Measurements from ENCODE around the gene LRP5.
"Not testable (repeated sequence)": the region's sequence is repeated elsewhere in the genome, so short reads cannot be mapped to it uniquely, and the experiment has no call there.

The LRP5 gene

GRCh38 chr11:68329536-68329935, 17.1 kb downstream of the LRP5 start:
- DNase-seq (ENCODE audit: low read depth in 2 of 2): no peak

- DNase-seq (ENCODE audit: low read depth in 2 of 2): no peak
These were observed 17.7 kb downstream of the LRP5 start for GRCh38 chr11:68329978-68330699.

DNA sequence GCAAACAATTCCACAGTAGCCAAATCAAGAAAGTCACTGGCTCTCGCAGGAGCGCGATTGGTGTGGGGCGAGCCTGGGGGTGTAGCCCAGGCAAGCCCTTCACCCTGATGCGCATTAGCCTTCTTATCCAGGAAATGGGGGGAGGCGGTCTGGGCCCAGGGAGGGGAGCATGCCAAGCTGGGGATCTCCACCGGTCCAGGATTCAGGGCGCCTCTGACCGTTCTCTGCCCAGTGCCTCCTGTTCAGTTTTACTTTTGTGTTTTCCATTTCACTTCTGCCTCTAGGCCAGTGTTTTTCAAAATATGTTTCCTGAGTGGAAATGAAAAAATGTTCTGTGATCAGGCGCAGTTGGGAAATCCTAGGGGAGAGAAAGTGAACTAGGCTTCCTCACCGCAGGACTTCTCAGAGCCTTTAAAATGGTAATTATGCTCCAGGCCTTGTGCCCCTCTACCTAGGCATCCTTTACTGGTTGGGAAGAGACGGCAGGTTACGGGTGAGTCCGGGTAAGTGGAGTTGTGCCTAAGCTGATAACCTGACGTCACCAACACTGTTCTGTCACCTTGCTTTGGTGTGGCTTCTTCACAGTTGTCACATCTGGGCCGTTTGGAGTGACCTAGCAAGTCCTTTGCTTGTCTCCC, 18.4 kb downstream of the LRP5 start:
- DNase-seq (ENCODE audit: low read depth in 2 of 2): no peak

DNA sequence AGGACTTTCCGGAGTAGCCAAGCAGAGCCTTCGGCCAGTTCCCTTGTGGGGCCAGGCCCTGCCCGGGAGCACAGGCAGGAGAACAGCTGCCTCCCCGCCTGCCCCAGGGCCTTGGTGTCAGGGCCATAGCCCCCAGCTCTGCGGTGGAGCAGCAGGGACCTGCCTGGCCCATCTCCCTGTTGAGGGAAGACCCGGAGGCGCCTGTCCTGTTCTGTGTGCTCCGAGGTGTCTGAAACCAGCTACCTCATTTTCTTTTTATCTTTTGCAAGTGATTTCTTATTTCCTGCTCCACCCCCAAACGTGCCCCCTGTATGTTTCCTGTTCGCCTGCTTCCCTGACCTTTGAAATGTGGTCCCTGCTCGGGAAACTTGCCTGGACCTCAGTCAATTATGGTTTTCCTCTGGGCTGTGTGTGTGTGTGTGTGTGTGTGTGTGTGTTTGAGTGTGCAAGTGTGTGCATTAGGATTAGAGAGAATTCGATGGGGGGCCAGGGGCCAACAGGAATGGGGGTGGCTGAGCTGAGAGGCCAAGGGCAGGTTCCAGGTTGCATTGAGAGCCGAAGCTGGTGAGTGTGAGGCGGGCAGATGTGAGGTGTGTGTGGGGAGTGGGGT, 19.1 kb downstream of the LRP5 start:
- DNase-seq (ENCODE audit: low read depth in 2 of 2): no peak

- no peak for DNase-seq (ENCODE audit: low read depth in 2 of 2)
These were observed 19.8 kb downstream of the LRP5 start for GRCh38 chr11:68332186-68332585.

GRCh38 chr11:68333173-68333572, 20.8 kb downstream of the LRP5 start:
- no peak for DNase-seq (ENCODE audit: low read depth in 2 of 2)

DNA sequence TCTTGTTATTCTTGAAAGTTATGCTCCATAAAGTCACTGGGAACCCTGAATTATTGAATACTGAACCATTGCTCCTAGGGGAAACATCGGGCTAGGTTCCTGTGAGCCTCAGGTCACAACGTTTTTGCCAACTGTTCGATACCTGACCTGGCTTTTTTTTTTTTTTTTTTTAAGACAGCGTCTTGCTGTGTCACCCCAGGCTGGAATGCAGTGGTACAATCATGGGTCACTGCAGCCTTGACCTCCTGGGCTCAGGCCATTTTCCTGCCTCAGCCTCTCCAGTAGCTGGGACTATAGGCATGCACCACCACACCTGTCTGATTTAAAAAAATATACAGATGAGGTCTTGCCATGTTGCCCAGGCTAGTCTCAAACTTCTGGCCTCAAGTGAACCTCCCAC, 22.5 kb downstream of the LRP5 start:
- DNase-seq (ENCODE audit: low read depth in 2 of 2): no peak

DNA sequence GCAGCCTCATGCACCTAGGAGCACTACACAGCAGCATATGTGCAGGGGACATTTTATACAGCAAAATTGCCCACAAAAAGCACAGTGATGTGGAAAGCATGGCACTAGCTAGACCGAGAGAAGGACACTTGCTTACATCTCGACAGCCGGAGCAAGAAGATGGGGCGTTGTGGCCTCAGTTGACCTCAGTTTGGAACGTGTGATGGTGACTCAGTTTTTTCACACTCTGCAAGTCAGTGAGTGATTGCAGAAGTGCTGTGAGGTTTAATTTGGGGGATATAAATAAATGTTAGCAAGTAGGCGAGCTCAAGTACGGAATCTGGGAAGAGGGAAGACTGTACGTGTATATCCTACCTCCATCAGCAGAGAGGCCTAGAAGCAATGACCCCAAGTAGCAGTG, 23.3 kb downstream of the LRP5 start:
- DNase-seq (ENCODE audit: low read depth in 2 of 2): no peak

DNA sequence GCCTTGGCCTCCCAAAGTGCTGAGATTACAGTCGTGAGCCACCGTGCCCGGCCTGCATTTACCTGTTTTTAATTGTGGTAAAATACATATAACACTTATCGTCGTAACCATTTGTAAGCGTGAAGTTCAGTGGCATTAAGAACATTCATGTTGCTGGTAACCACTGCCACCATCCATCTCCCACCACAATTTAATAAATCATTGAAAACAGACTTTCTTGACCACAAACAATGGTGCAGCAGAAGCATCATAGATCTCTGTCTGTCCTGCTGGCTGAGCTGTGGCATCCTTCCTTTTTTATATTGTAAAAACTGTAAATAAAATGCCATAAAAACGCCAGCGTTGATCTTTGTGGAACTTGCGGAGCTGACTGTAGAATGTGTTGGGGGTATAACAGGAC, 24.3 kb downstream of the LRP5 start:
- DNase-seq (ENCODE audit: low read depth in 2 of 2): no peak

GRCh38 chr11:68337399-68337835, 25.0 kb downstream of the LRP5 start:
- DNase-seq (ENCODE audit: low read depth in 2 of 2): no peak

DNA sequence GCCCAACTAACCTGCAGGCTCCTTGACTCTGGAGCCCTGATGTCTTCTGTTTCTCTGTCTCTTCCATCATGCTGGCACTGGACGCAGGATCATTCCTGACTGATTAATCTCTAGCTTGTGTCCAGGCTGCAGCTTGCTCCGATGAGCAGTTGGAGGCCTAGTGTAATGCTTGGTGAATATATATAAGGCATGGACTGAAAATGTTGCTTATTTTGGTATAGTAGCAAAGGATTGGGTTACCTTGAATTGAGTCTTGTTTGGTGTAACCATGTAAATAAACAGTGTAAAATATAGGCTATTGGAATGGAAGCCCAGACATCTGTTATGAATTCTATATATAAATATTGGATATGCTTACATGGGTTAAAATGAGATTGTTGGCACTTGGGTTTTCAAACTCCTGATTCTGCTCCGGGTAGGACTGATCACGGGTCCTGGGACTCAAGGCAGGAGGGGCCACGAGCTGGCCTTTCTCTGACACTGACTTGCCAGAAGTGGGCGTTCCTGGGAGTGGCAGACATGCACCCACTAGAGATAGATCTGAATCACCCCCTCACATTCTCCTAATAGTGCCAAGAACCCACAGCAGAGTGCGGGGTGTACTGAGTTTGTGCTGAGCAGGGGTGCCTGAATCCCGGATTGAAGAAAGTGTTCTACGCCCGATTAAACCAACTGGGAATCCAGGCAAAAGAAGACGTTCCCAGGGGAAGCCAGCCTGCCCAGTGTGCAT, 25.8 kb downstream of the LRP5 start:
- DNase-seq (ENCODE audit: low read depth in 2 of 2): no peak

- no peak for DNase-seq (ENCODE audit: low read depth in 2 of 2)
These were observed 27.8 kb downstream of the LRP5 start for GRCh38 chr11:68340003-68340767.

GRCh38 chr11:68340784-68341556, 28.6 kb downstream of the LRP5 start:
- DNase-seq (ENCODE audit: low read depth in 2 of 2): no peak

- DNase-seq (ENCODE audit: low read depth in 2 of 2): no peak
These were observed 29.4 kb downstream of the LRP5 start for GRCh38 chr11:68341557-68342458.

- no peak for DNase-seq (ENCODE audit: low read depth in 2 of 2)
These were observed 30.2 kb downstream of the LRP5 start for GRCh38 chr11:68342459-68343158.

DNA sequence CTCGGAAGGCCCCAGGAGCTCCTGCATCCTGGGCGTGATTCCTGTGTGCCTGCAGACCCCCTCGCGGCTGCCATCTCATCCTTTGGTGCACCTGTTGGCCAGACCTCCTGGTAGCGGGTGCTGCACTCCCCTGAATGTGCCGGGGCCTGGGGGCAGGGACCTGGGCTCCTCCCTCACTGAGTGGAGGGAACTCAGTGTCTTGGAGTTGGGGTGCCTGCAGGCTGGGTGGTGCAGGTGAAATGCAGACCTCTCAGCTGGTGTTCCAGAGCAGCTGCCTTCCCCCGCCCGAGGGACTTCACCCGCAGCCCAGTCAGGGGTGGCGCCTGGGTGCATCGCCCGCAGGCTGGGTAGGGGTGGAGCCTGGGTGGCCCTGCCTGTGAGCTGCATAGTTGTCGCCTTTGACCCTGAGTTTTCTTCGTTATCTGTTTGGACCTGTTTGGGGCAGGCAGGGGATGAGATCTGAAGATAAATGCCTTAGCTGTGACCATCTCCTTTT, 31.4 kb downstream of the LRP5 start:
- DNase-seq (ENCODE audit: low read depth in 2 of 2): no peak

DNA sequence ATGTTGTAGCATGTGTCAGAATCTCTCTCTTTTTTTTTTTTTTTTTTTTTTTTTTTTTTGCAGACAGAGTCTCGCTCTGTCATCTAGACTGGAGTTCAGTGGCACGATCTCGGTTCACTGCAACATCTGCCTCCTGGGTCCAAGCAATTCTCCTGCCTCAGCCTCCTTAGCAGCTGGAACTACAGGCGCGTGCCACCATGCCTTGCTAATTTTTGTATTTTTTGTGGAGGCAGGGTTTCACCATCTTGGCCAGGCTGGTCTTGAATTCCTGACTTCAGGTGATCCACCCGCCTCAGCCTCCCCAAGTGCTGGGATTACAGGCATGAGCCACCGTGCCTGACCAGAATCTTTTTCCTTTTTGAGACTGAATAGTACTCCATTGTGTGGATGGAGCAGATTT, 32.4 kb downstream of the LRP5 start:
- DNase-seq (ENCODE audit: low read depth in 2 of 2): not testable (repeated sequence)

GRCh38 chr11:68345776-68346461, 33.5 kb downstream of the LRP5 start:
- no peak for DNase-seq (ENCODE audit: low read depth in 2 of 2)

DNA sequence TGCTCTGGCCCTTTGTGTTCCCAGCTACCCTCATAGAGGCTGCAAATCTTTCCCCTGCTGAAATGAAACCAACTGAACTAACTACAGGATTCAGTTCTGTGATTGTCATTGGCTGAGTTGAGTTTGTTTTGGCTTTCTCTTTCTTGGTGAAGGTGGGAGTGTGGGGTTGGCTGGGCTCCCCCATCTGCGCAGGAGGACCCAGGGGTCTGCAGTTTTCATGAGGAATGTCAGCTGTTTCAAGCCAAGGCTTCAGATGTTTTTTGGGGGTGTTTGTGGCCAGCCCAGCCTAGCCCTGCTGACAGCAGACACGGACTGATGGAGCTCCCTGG, 34.0 kb downstream of the LRP5 start:
- DNase-seq (ENCODE audit: low read depth in 2 of 2): no peak

All from stimulated activated CD4-positive, alpha-beta T cell treated with anti-CD3 and anti-CD28 coated beads, Interleukin-12 subunit alpha, Interleukin-12 subunit beta, amount 100 ng/mL, for 24 hours (primary cell).